GM06990 (cell line): ENCODE measurements around the gene MCTP1.

Experiments used
- DNase-seq: peaks from one replicate; pipeline ENCODE4 v3.0.0-alpha.2; 2011; ENCODE audit not compliant: insufficient read length; ENCODE audit errors: extremely low read depth
- H3K27me3 ChIP-seq: replicated peaks from 2 replicates; pipeline ENCODE4 v1.6.0; 2011; ENCODE audit warnings: low read length; ENCODE audit not compliant: control insufficient read depth, insufficient read depth
- H3K36me3 ChIP-seq: 2 replicates; pipeline ENCODE4 v1.5.1; 2011; ENCODE audit warnings: low read length; ENCODE audit not compliant: control insufficient read depth, insufficient read depth
- H3K4me3 ChIP-seq: replicated peaks from 2 replicates; pipeline ENCODE4 v1.5.1; 2011; ENCODE audit warnings: low read depth, mild to moderate bottlenecking, control low read depth, low read length
- TF ChIP-seq, protein P1 (sequence below): IDR thresholded peaks from 2 replicates; pipeline ENCODE4 v1.5.1; 2011; ENCODE audit warnings: low read length, control low read depth, mild to moderate bottlenecking, inconsistent platforms; ENCODE audit not compliant: insufficient read depth, poor library complexity, severe bottlenecking

MCTP1 gene

DNA sequence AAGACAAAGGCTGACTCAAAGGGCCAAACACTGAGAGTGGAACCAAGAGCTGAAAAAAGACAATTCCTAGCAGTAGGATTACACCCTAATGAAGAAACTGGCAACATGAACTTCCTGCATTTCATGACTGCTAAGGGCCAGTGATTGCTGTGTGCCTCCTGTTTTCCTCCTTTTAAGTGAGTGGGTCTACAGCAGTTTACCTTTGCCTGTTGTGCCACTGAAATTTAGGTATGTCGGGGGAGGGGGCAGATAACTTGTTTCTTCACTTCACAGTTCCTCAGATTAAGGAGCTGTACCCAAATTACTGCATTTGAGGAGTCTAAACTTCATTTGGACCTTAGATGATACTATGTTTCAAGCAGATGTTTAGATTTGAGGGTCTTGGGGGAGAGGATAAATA, 191.7 kb downstream of the MCTP1 start:
- TF ChIP-seq, protein P1, sequence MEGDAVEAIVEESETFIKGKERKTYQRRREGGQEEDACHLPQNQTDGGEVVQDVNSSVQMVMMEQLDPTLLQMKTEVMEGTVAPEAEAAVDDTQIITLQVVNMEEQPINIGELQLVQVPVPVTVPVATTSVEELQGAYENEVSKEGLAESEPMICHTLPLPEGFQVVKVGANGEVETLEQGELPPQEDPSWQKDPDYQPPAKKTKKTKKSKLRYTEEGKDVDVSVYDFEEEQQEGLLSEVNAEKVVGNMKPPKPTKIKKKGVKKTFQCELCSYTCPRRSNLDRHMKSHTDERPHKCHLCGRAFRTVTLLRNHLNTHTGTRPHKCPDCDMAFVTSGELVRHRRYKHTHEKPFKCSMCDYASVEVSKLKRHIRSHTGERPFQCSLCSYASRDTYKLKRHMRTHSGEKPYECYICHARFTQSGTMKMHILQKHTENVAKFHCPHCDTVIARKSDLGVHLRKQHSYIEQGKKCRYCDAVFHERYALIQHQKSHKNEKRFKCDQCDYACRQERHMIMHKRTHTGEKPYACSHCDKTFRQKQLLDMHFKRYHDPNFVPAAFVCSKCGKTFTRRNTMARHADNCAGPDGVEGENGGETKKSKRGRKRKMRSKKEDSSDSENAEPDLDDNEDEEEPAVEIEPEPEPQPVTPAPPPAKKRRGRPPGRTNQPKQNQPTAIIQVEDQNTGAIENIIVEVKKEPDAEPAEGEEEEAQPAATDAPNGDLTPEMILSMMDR, result no peak
- DNase-seq, result no peak
- no peaks in the 10 kb centered on the region for H3K27me3 ChIP-seq
- no peaks in the 10 kb centered on the region for H3K36me3 ChIP-seq
- no peak overlapping the region for H3K4me3 ChIP-seq

DNA sequence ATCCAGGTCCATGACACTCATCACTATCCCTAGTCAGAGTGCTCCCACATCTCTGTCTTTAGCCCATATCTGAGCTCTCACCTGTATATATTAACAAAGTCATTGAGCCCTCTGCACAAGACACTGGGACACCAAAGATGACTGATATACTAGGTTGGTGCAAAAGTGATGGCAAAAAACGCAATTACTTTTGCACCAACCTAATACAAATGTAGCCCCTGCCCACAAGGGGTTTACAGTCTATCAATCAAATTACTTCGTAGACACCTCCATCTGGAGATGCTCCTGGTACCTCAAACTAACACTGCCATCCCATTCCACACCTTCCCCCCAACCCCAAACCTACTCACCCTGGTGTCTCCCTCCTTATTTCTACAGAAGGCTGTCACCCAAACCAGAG, 194.1 kb downstream of the MCTP1 start:
- TF ChIP-seq, protein P1, result no peak
- Histone ChIP-seq H3K27me3 (no peaks in the 10 kb centered on the region), H3K36me3 (no peaks in the 10 kb centered on the region), H3K4me3 (no peak overlapping the region)
- no peak for DNase-seq

DNA sequence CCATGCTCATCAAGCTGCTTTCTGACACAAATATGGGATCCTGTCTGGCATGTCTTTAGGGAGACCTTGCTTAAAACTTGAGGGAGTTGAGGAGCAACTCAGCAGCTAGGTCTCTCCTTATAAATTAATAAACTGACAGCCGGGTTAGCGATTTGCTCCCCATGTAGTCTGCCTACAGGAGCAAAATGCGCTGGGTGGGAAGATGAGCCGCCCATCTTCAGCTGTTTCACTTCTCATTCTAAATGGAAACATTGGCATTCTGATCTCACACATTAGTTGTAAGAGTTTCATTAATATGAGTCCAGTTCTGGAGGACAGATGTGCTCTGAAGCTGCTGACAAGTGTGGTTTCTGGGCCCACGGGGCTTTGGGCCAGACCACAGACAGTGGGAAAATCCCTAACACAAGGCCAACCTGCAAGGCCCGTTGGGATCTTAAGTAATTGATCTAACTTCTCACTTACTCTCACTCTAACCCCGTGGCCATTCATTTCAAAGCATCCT, 197.0 kb downstream of the MCTP1 start:
- H3K4me3 ChIP-seq, result no peak overlapping the region
- TF ChIP-seq, protein P1, result no peak
- H3K27me3 ChIP-seq, result no peaks in the 10 kb centered on the region
- DNase-seq, result peak; percentile 47
- H3K36me3 ChIP-seq, result no peaks in the 10 kb centered on the region

DNA sequence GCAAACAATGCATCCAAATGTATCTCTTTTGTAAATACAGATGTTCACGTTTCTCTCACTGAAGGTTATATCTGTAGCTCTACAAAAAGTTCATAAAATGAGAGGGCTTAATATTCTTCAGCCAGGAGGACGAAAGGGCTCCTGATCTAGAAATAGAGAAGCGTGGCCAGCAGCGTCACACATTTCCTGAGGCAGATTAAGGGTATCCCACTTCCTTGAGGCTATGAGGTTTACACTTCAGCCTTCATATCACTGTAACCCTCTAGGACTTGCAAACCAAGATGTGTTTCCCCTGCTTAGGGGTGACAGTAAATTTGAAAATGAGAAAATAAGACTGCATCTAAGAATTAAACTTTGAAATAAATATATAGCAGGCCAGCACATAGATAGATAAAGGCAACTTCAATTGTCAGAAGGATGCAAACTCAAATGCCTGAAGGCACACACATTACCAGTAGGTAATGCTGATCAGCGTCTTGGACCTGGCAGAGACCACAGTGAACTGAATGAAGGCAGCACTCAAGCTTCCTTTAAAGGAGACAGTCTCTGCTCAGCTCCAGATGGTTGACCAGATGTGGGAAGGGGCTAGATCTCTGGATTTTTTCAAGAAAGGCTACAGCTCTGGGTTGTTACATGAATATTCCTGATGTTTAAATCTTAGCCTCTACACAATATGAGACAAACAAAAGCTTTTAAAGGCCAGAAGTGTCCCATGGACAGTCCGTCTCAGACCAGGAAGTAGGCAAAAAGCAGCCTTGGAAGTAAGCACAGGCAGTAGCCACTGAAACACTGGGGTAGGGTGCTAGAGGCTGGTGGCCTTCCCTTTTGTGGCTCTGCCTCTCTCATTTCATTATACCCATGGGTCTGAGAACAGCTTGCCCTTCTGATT, 197.7 kb downstream of the MCTP1 start:
- no peak for DNase-seq
- H3K36me3 ChIP-seq, result no peaks in the 10 kb centered on the region
- TF ChIP-seq, protein P1, result no peak
- H3K27me3 ChIP-seq, result no peaks in the 10 kb centered on the region
- H3K4me3 ChIP-seq, result no peak overlapping the region

DNA sequence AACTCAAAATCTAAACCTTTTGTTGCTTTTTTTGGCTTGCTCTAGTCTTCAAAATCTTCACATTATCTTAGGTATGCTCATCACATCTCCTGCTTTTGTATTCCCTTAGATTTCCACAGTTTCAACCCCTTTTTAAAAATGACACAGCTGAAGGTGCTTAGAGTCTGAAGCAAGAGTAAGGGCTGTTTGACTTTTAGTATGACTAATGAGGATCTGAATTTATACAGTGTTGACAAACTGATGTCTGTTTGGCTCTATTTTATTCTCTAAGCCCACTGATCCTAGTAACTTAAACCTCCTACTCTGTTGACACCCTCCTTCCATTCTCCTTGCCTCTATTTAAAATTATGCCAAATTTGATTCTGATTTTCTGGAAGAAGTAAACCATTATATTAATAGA, 200.1 kb downstream of the MCTP1 start:
- no peaks in the 10 kb centered on the region for H3K27me3 ChIP-seq
- no peak for DNase-seq
- no peaks in the 10 kb centered on the region for H3K36me3 ChIP-seq
- no peak overlapping the region for H3K4me3 ChIP-seq
- TF ChIP-seq, protein P1, result no peak
